ENCODE data around the gene ARHGAP29.

Gene ARHGAP29

DNA sequence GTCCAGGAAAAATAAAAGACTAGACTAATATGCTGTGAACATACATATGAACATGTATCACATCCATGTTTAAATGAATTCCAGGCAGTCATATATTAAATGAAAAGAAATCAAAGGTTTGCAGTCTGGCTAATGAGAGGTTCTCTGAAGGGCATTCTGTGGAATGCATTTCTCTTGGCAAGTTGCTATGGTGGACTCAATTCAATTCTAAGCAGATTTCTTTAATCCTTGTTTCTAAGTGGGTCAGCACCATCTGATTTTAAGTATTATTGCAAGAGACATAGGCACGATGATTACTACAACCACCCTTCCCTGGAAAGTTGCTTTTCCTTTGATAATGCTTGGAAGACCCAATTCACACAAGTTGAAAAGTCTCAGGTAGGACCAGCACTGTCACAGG is 92.5 kb downstream of the ARHGAP29 start:
- in situ Hi-C loops (cut with MboI; ENCODE audit: low pct_unique_long_range_greater_than_20kb, low sequenced_read_pairs): no loop called here
- no peak for DNase-seq

DNA sequence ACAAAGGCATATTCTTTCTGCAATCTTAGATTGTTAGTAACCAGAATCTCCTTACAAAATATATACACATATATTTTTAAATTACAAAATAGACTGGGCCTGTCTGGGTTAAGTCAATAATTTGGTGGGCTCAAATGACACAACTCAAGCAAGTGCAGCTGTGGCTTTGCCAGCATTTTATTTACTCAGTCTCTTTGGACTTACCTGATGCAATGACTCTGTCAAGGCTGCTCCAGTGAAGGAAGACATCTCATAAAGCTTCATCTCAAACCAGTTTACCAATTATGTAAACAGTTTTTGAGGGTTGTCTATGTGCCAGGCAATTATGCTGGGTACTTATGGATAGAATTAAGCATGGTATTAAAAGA is 93.6 kb downstream of the ARHGAP29 start:
- DNase-seq: no peak

DNA sequence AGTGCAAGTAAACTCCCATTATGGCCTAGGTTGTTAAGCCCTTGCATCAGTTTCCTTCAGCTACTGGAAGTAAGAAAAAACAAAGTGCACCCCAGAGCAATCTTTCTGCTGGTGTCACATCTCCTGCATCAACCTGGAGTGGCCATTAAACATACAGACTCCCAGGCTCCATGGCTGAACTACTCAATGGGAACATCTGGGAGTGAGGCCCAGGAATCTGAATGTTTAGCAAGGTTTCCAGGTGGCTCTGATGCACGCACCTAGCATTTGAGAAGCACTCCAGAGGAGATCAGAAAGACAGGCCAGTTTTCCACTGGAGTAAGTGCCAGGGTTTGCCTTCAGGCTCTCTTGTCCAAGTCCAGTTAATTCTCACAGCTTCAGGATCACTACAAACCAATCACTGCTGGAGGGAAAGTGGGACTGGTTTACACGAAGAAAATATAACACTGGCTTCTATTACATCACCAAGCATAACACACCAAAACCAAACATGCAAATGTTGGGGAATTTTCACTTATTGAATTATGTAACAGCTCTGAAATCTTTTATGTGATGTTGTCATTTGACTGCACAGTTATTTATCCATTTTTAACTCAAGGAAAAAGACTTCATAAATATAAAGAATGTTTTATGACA is 94.1 kb downstream of the ARHGAP29 start:
- no peak for DNase-seq
- in situ Hi-C loops (cut with MboI; ENCODE audit: low pct_unique_long_range_greater_than_20kb, low sequenced_read_pairs): no loop called here

More for the DNA sequence above, 93.6 kb downstream of the ARHGAP29 start:
- in situ Hi-C loops (cut with MboI; ENCODE audit: low pct_unique_long_range_greater_than_20kb, low sequenced_read_pairs): no loop called here

DNA sequence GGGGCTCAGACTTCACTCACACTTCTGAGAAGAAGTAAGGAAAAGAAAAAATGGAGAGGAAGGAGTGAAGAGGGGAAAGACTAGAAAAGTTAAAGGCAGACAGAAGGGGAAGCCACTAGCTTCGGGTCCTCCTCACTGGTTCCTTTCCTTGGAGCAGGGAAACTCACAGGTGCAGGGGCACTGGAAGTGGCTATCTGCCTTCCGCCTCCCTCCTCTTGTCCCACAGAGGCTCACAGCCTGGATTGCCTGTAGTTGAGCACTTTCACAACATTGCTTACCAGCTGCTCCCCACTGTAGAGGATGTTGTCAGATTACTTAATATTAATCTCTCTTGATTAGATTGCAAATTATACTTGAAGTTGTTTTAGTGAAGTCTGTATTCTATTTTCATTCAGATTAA is 94.8 kb downstream of the ARHGAP29 start:
- no peak for DNase-seq
- in situ Hi-C loops (cut with MboI; ENCODE audit: low pct_unique_long_range_greater_than_20kb, low sequenced_read_pairs): no loop called here

DNA sequence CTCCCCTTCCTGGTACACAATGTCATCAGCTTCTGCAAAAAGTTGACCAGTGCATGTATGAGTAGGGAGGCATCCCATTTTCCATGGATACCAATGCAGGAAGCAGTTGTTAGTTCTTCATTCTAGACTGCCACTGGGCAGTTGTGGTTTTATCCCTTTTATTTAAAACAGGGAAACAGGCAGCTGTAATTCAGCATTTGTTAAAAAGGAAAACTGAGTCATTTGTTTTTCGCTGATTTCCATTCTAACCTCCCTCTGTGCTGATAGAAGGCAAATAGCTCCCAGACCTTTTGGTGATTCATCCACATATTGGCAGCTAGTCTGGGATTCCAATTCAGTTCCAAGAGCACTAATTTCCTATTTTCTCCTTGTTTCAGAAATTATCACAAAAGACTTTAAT is 95.4 kb downstream of the ARHGAP29 start:
- no peak for DNase-seq
- in situ Hi-C loops (cut with MboI; ENCODE audit: low pct_unique_long_range_greater_than_20kb, low sequenced_read_pairs): no loop called here

DNA sequence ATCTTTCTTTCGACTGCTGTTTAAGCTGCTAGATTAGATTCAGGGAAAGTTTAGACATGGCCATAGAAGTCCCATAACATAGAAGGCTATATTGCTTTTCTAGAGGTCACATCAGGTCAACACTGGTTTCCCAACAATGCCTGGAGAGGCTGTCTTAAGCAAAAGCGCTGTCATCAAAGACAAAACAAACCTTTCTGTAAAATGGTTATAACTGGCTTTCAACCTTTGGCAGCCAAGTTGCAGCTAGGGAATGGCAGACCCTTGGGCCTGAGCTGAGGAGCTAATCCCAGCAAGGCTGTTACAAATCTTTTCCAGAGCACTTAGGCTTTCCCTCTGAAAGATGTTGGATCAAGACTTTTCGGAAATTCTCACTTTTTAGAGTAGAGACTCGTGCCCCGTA is 105.3 kb downstream of the ARHGAP29 start:
- in situ Hi-C loops (cut with MboI; ENCODE audit: low pct_unique_long_range_greater_than_20kb, low sequenced_read_pairs): no loop called here
- no peak for DNase-seq

DNA sequence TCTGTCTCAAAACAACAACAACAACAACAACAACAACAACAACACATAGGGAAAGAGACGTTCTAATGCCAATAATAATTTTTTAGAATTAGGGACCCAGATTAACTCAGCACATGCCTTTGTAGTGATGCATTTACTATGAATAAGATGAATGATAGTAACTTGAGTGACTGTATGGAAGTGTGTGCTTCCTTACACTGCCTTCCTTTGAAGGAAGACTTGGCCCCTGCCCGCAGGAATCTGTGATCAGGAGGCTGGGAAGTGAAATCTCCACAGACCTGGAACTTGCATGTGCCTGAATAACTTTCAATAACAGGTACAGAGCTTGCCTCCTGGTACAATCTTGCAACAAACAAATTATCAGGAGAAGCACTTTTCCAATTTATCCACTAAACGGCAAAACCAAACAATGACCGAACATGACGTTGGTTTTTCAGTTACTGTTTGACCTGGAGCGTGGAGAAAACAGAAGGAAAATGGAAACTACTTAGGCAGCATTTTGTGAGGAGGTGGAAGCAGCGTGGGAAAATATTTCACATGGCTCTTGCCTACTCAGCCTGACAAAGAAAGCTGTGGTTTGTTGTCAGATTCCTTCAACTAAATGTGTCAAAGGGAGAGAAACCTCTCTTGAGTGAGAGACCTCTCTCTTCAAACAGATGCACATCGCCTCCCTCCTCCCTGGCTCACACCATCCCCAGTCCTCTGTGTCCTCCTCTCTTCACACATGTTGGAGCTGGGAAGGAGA is 106.4 kb downstream of the ARHGAP29 start:
- no peak for DNase-seq
- in situ Hi-C loops (cut with MboI; ENCODE audit: low pct_unique_long_range_greater_than_20kb, low sequenced_read_pairs): no loop called here

DNA sequence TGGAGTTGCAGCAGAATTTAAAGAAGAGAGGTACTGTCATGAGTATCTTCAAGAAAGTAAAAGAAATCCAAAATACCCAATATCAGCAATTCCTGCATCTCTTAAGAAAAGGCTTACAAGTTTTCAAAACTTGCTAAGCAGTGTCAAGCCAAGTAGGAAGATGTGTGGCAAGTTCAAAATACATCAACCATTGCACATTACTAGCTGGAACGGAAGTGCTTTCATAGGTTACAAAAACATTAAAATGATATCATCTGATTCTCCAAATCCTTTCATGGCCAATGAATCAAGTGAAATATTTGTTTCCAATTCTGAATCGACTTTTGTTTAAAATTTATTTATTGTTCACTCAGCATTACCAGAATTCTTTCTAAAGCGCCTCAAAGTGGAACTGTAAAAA is 110.7 kb downstream of the ARHGAP29 start:
- in situ Hi-C loops (cut with MboI; ENCODE audit: low pct_unique_long_range_greater_than_20kb, low sequenced_read_pairs): no loop called here
- no peak for DNase-seq

DNA sequence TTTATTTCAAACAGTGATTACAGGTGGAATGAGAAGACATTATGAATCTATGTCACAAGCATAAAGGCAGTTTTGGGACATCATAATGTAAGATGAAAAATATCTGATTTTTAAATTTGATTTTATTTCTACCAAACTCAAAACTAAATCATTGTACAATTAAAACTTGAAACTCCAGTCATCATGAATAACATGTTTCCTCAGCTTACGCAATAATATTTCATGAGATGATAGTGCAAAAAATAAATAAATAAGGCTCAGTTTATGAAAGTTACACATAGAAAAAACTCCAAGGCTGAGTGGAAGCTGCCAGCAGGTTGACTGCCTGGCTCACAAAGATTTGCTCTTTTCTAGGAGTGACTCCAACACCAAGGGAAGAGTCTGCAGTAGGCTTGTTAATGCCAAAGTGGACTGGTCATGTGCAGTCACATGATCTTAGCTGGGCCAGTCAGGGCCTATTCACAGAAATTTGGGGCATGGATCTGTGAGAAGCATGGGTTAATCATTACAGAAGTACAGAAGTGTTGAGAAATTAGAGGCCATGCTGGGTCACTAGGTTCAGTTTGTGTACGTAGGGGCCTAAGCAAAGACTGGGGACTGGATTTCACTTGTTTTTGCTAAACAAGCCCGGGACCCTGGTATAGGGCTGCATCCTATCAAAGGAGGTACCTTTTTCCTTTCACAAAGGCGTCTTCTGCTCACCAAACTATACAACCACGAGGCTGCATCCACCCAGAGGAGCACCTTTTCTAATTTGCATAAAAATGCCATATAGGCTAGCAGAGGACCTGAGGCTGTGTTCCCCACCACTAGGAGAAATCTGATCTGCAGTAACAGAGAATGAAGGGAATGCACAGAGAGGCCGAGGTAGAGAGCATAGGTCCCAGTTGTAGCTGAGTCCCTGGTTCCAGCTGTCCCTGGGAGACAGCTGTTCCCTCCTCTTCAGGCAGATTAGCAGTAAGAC is 111.6 kb downstream of the ARHGAP29 start:
- DNase-seq: no peak
- in situ Hi-C loops (cut with MboI; ENCODE audit: low pct_unique_long_range_greater_than_20kb, low sequenced_read_pairs): no loop called here

DNA sequence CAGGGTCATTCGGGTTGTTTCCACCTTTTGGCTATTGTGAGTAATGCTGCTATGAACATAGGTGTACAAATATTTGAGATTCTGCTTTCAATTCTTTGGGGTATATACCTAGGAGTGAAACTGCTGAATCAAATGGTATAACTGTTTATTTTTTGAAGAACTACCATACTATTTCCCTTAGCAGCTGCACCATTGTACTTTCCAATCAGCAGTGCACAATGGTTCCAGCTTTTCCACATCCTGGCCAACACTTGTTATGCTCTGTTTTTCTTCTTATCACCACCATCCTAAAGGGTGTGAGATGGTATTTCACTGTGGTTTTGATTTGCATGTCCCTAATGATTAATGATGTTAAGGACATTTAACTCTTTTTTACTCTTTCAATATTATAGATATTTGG is 112.8 kb downstream of the ARHGAP29 start:
- in situ Hi-C loops (cut with MboI; ENCODE audit: low pct_unique_long_range_greater_than_20kb, low sequenced_read_pairs): no loop called here
- no peak for DNase-seq

DNA sequence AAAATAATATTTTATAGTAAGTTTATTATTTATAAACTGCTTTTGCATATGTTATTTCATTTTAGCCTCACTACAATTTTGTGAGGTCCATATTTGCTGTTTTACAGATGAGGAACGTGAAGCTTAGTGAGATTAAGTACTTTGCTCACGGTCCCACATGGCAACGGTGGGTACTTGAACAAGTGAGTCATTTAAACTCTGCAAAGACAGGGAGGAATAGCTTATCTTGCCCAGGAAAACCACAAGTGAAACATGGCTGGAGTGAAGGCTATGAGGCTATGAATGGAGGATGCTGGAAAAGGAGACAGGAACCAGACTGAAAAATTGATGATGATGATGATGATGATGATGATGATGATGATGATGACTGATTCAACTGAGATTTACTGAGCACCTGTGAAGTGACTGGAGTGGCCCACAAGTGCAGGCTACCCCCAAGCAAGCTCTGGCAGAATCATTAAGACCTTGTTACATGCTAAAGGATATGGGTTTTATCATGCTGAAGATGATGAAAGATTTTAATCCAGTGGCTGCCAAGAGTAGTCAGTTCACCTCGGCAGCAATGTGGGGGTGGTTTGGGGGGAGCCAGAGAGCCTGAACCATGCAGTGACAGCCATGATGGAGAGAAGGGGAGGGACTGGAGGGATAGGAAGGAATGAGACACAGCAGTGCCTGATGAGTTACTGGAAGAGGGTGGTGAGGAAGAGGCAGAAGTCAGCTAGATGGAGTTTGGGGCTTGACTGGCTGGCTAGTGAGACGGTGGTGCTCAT is 115.0 kb downstream of the ARHGAP29 start:
- DNase-seq: no peak

More for the DNA sequence above, 115.0 kb downstream of the ARHGAP29 start:
- in situ Hi-C loops (cut with MboI; ENCODE audit: low pct_unique_long_range_greater_than_20kb, low sequenced_read_pairs): no loop called here

Data from KBM-7 (cell line).